Measurements from ENCODE around the gene OSBPL8. TPM values are rescaled to one million over a fixed set of nuclear protein-coding genes. Genes with fewer than 3 reads are reported as not detected.

The OSBPL8 gene
- total and polyA plus RNA-seq, 10 of the 15 experiments (the other 5 are each of a cell fraction or from before 2014, with no cell fraction given): 10.4 to 58.0 (median 32.0) TPM

DNA sequence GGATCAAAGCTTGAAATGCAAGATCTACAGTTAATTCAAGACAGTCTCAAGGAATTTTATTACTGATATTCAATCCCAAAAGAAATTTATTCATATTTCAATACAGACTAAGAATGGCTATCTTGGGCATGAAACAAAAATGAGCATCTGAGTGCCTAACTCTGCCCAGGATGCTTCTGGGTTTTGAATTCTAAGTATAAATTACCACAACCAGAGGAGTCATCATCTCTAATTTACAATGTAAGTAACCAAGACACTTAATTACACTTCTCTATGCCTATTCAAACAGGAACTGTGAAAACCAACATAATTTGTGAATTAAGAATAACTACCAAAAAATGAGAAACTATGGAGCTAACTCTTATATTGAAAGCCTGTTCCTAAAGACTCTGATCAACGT is 14.1 kb downstream of the OSBPL8 start:
- intact Hi-C loops (cut with micrococcal nuclease; ENCODE audit: unreplicated experiment) (no loop called here), in situ Hi-C loops (cut with MboI) (no loop called here)
- Histone ChIP-seq H2AFZ (ENCODE audit: control insufficient read depth, low read depth, low read length) (no peak overlapping the region), H3K79me2 (ENCODE audit: control insufficient read depth, insufficient read depth, low read length) (peaks cover 7% of the 10 kb centered on the region), H4K20me1 (ENCODE audit: control insufficient read depth, insufficient read depth) (no peaks in the 10 kb centered on the region), H3K9ac (ENCODE audit: control insufficient read depth, insufficient read depth, low read length) (no peak overlapping the region), H3K27me3 (replicated peaks in 1 of 2; ENCODE audit: control insufficient read depth in 2 of 2, insufficient read depth in 2 of 2, low read length in 1 of 2) (no peaks in the 10 kb centered on the region), H3K4me1 (ENCODE audit: control insufficient read depth, insufficient read depth, low read length) (no peaks in the 10 kb centered on the region), H3K4me2 (ENCODE audit: control insufficient read depth, insufficient read depth) (no peak overlapping the region), H3K9me3 (replicated peaks; ENCODE audit: control insufficient read depth, insufficient read depth, low read length) (no peaks in the 10 kb centered on the region; the same call in 2 of the 3 replicates), H3K4me3 (no peak overlapping the region), H3K36me3 (ENCODE audit: control insufficient read depth in 2 of 2, insufficient read depth in 2 of 2, low read length in 1 of 2) (no peaks in the 10 kb centered on the region), H3K27ac (ENCODE audit: control insufficient read depth, insufficient read depth) (no peak overlapping the region)
- ATAC-seq (no peak), DNase-seq (ENCODE audit: low read depth, low spot score) (no peak), FAIRE-seq (no peak)
- BruUV-seq (replicated peaks): no TSS peak
- WGBS (ENCODE audit: insufficient coverage, insufficient replicate concordance, low lambda C conversion rate, missing lambda C conversion rate): 91% methylated on average over 1 of the region's 1 CpG
- ChIA-PET SMC1A (ENCODE audit: uncharacterized antibody, unreplicated experiment) (interaction anchor here (0.6 to 2.0 kb wide), 4 partner anchors 9 to 477 kb away, joined by 3 to 8 read pairs (median 4); no protein-coding TSS in a partner anchor), RAD21 (ENCODE audit: unreplicated experiment) (interaction anchor here (0.6 kb wide), 1 partner anchor 369 kb away, joined by 3 read pairs; no protein-coding TSS in a partner anchor), CTCF (interaction anchor here (1.2 to 1.4 kb wide), 2 partner anchors 102 to 124 kb away, joined by 3 read pairs; no protein-coding TSS in a partner anchor), POLR2A (interaction anchor here (1.6 kb wide), 1 partner anchor 11 kb away, joined by 5 read pairs; no protein-coding TSS in a partner anchor)
- TF ChIP-seq ZBTB33 (IDR thresholded peaks at IDR 0.05): no peak

GRCh38 chr12:76544601-76545261 is 14.8 kb downstream of the OSBPL8 start:
- no peaks in the 10 kb centered on the region for H3K4me1 ChIP-seq (ENCODE audit: control insufficient read depth, insufficient read depth, low read length)

More at GRCh38 chr12:76544601-76545261, 14.8 kb downstream of the OSBPL8 start:
- TF ChIP-seq PAX8 (IDR thresholded peaks at IDR 0.05): no peak
- TF ChIP-seq, protein P1, sequence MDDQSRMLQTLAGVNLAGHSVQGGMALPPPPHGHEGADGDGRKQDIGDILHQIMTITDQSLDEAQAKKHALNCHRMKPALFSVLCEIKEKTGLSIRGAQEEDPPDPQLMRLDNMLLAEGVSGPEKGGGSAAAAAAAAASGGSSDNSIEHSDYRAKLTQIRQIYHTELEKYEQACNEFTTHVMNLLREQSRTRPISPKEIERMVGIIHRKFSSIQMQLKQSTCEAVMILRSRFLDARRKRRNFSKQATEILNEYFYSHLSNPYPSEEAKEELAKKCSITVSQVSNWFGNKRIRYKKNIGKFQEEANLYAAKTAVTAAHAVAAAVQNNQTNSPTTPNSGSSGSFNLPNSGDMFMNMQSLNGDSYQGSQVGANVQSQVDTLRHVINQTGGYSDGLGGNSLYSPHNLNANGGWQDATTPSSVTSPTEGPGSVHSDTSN (IDR thresholded peaks at IDR 0.05; ENCODE audit: insufficient replicate concordance, low read depth, low read length): no peak
- TF ChIP-seq SREBF2 (IDR thresholded peaks at IDR 0.05; ENCODE audit: low read length): no peak
- no peak for TF ChIP-seq BCL11A (IDR thresholded peaks at IDR 0.05; ENCODE audit: low read depth, low read length)
- no peak for TF ChIP-seq ZNF384 (IDR thresholded peaks at IDR 0.05; ENCODE audit: borderline replicate concordance, low read depth, low read length)
- TF ChIP-seq CHD4 (IDR thresholded peaks at IDR 0.05): no peak
- TF ChIP-seq ESRRA (IDR thresholded peaks at IDR 0.05; ENCODE audit: low read length): no peak
- no peak for TF ChIP-seq BRCA1 (IDR thresholded peaks at IDR 0.05; ENCODE audit: low read depth, low read length)
- TF ChIP-seq HSF1 (IDR thresholded peaks at IDR 0.05; ENCODE audit: low read depth, low read length): no peak
- CTCF ChIA-PET: interaction anchor here (1.2 to 1.4 kb wide), 2 partner anchors 101 to 123 kb away, joined by 3 read pairs; no protein-coding TSS in a partner anchor
- intact Hi-C loops (cut with micrococcal nuclease; ENCODE audit: unreplicated experiment): no loop called here
- RAD21 ChIA-PET (ENCODE audit: unreplicated experiment): interaction anchor here (0.6 to 1.0 kb wide), 2 partner anchors 10 to 368 kb away, joined by 3 read pairs; no protein-coding TSS in a partner anchor
- no peak overlapping the region; the same call in 1 of the 2 replicates for H3K27ac ChIP-seq (ENCODE audit: control insufficient read depth, insufficient read depth)
- peaks cover 7% of the 10 kb centered on the region for H3K79me2 ChIP-seq (ENCODE audit: control insufficient read depth, insufficient read depth, low read length)
- SMC1A ChIA-PET (ENCODE audit: uncharacterized antibody, unreplicated experiment): interaction anchor here (0.6 to 2.0 kb wide), 8 partner anchors 10 to 1060 kb away, joined by 3 to 8 read pairs (median 3); no protein-coding TSS in a partner anchor
- H3K4me2 ChIP-seq (ENCODE audit: control insufficient read depth, insufficient read depth): no peak overlapping the region
- DNase-seq (ENCODE audit: low read depth, low spot score) (no peak), FAIRE-seq (no peak), ATAC-seq (peak; percentile 38)
- WGBS (ENCODE audit: insufficient coverage, insufficient replicate concordance, low lambda C conversion rate, missing lambda C conversion rate): 92% methylated on average over 4 of the region's 4 CpGs
- in situ Hi-C loops (cut with MboI): no loop called here
- BruUV-seq (replicated peaks): no TSS peak
- no peak overlapping the region for H2AFZ ChIP-seq (ENCODE audit: control insufficient read depth, low read depth, low read length)
- no peaks in the 10 kb centered on the region for H3K36me3 ChIP-seq (ENCODE audit: control insufficient read depth in 2 of 2, insufficient read depth in 2 of 2, low read length in 1 of 2)
- no peaks in the 10 kb centered on the region; the same call in 2 of the 3 replicates for H3K9me3 ChIP-seq (replicated peaks; ENCODE audit: control insufficient read depth, insufficient read depth, low read length)
- no peaks in the 10 kb centered on the region for H3K27me3 ChIP-seq (replicated peaks in 1 of 2; ENCODE audit: control insufficient read depth in 2 of 2, insufficient read depth in 2 of 2, low read length in 1 of 2)
- POLR2A ChIA-PET: interaction anchor here (1.6 kb wide), 1 partner anchor 12 kb away, joined by 5 read pairs; no protein-coding TSS in a partner anchor
- no peak overlapping the region for H3K4me3 ChIP-seq
- no peaks in the 10 kb centered on the region for H4K20me1 ChIP-seq (ENCODE audit: control insufficient read depth, insufficient read depth)
- no peak overlapping the region for H3K9ac ChIP-seq (ENCODE audit: control insufficient read depth, insufficient read depth, low read length)

Data from GM12878 (cell line).